GM12878 (cell line): Measurements from ENCODE around the gene IFT122. TPM values are rescaled to one million over a fixed set of nuclear protein-coding genes. Genes with fewer than 3 reads are reported as not detected.
A peak's percentile ranks its signal among the peaks of the same experiment; 100 is the strongest.

Experiments
- ATAC-seq: fragments of 200-7000 bp; cut with Tn5 transposase; 3 replicates; pipeline ENCODE4 v1.9.1; 2020; ENCODE audit warnings: mild to moderate bottlenecking, moderate library complexity
- BruUV-seq: library from RNA; stranded (reverse); fragments of 400-500 nt; replicated peaks from 2 replicates; lab custom pipeline; 2021; lab: Mats Ljungman, UMichigan
- CTCF ChIA-PET: fragments of 300-600 bp; sonication (Branson Sonifier 250); formaldehyde crosslinking; extraction: SDS; loops from one replicate; lab custom pipeline; 2021; ENCODE audit warnings: inconsistent platforms; lab: Yijun Ruan, JAX
- POLR2A ChIA-PET: fragments of 350-600 bp; formaldehyde crosslinking; extraction: SDS; loops from one replicate; lab custom pipeline; 2021; ENCODE audit warnings: inconsistent platforms; lab: Charles Lee
- RAD21 ChIA-PET: fragments of 300-600 bp; sonication (Branson Sonifier 250); formaldehyde crosslinking; loops from one replicate; lab custom pipeline; 2023; ENCODE audit warnings: antibody characterized with exemption; ENCODE audit not compliant: unreplicated experiment; lab: Charles Lee
- SMC1A ChIA-PET: fragments of 300-600 bp; sonication (Branson Sonifier 250); formaldehyde crosslinking; loops from one replicate; lab custom pipeline; 2023; ENCODE audit not compliant: unreplicated experiment, uncharacterized antibody; lab: Charles Lee
- DNase-seq: peaks from one replicate; pipeline ENCODE4 v3.0.0-alpha.2; 2011; ENCODE audit warnings: low read depth, low spot score
- FAIRE-seq: peaks from 3 replicates; lab custom pipeline; 2011; peaks lifted over from hg19 to GRCh38; lab: Jason Lieb, UNC
- H2AFZ ChIP-seq: 2 replicates; pipeline ENCODE4 v1.6.0; 2011; ENCODE audit warnings: low read depth, low read length, control low read depth; ENCODE audit not compliant: control insufficient read depth
- H3K27ac ChIP-seq: 2 replicates; pipeline ENCODE4 v1.5.1; 2011; ENCODE audit warnings: control low read depth; ENCODE audit not compliant: control insufficient read depth, insufficient read depth
- H3K27me3 ChIP-seq, 2 experiments: replicated peaks in 1 of 2; 2 replicates each; pipeline versions ENCODE4 v1.6.0 to v1.6.1; 2011; ENCODE audit warnings: low read length in 1 of 2; ENCODE audit not compliant: control insufficient read depth in 2 of 2, insufficient read depth in 2 of 2
- H3K36me3 ChIP-seq, 2 experiments: 2 replicates each; pipeline ENCODE4 v1.5.1; 2011; ENCODE audit warnings: low read length in 1 of 2; ENCODE audit not compliant: control insufficient read depth in 2 of 2, insufficient read depth in 2 of 2
- H3K4me1 ChIP-seq: 2 replicates; pipeline ENCODE4 v1.6.1; 2011; ENCODE audit warnings: mild to moderate bottlenecking, low read length, moderate library complexity, mixed read lengths; ENCODE audit not compliant: control insufficient read depth, insufficient read depth
- H3K4me2 ChIP-seq: 2 replicates; pipeline ENCODE4 v1.6.0; 2011; ENCODE audit warnings: control low read depth; ENCODE audit not compliant: control insufficient read depth, insufficient read depth
- H3K4me3 ChIP-seq: fragments of 200-600 bp; sonication (generic); 2 replicates; pipeline ENCODE4 v1.5.1; 2016
- H3K79me2 ChIP-seq: 2 replicates; pipeline ENCODE4 v1.6.0; 2011; ENCODE audit warnings: low read length; ENCODE audit not compliant: control insufficient read depth, insufficient read depth
- H3K9ac ChIP-seq: 2 replicates; pipeline ENCODE4 v1.8.0; 2011; ENCODE audit warnings: low read length, control low read depth, mixed read lengths; ENCODE audit not compliant: control insufficient read depth, insufficient read depth
- H3K9me3 ChIP-seq: replicated peaks from 3 replicates; pipeline ENCODE4 v1.5.1; 2011; ENCODE audit warnings: mild to moderate bottlenecking, low read length; ENCODE audit not compliant: control insufficient read depth, insufficient read depth
- H4K20me1 ChIP-seq: 2 replicates; pipeline ENCODE4 v1.6.0; 2011; ENCODE audit not compliant: control insufficient read depth, insufficient read depth
- BCLAF1 ChIP-seq: fragments of 450-650 bp; IDR thresholded peaks from 2 replicates; pipeline ENCODE4 v1.6.1; 2017; ENCODE audit warnings: antibody characterized with exemption, mild to moderate bottlenecking, moderate library complexity
- BMI1 ChIP-seq: fragments of 450-650 bp; IDR thresholded peaks from 2 replicates; pipeline ENCODE4 v1.6.1; 2016; ENCODE audit warnings: mild to moderate bottlenecking, moderate library complexity, borderline replicate concordance
- CREM ChIP-seq: IDR thresholded peaks from 2 replicates; pipeline ENCODE4 v1.6.1; 2014; ENCODE audit warnings: antibody characterized with exemption, low read depth
- CTCF ChIP-seq, 3 experiments: IDR thresholded peaks in 2 of 3; conservative IDR thresholded peaks in 1 of 3; 2 replicates each; pipeline ENCODE4 v1.5.1; 2011; ENCODE audit warnings: low read depth in 3 of 3, low read length in 3 of 3, mild to moderate bottlenecking in 3 of 3, control low read depth in 2 of 3, moderate library complexity in 2 of 3, inconsistent platforms in 1 of 3, mixed read lengths in 1 of 3; ENCODE audit not compliant: control insufficient read depth in 2 of 3, insufficient read depth in 1 of 3; ENCODE audit errors: extremely low read depth in 1 of 3
- NFXL1 ChIP-seq: fragments of 450-650 bp; IDR thresholded peaks from 2 replicates; pipeline ENCODE4 v1.6.1; 2017; ENCODE audit warnings: antibody characterized with exemption, mild to moderate bottlenecking, borderline replicate concordance
- NFYA ChIP-seq: IDR thresholded peaks from 2 replicates; pipeline ENCODE4 v1.6.1; 2011; ENCODE audit warnings: low read depth, mild to moderate bottlenecking, low read length, improper control_type of control experiment, borderline replicate concordance
- RAD21 ChIP-seq: IDR thresholded peaks from 2 replicates; pipeline ENCODE4 v1.6.1; 2011; ENCODE audit warnings: mild to moderate bottlenecking, low read depth, low read length, moderate library complexity; ENCODE audit not compliant: insufficient read depth
- SMC3 ChIP-seq: IDR thresholded peaks from 2 replicates; pipeline ENCODE4 v1.6.1; 2011; ENCODE audit warnings: low read length, improper control_type of control experiment, borderline replicate concordance
- STAT3 ChIP-seq: IDR thresholded peaks from 2 replicates; pipeline ENCODE4 v1.6.1; 2011; ENCODE audit warnings: low read depth, low read length, improper control_type of control experiment
- SUZ12 ChIP-seq: fragments of 200-600 bp; sonication (generic); IDR thresholded peaks from one replicate; pipeline ENCODE4 v1.6.1; 2018; ENCODE audit warnings: antibody characterized with exemption, mild to moderate bottlenecking; ENCODE audit not compliant: unreplicated experiment
- TCF7 ChIP-seq: IDR thresholded peaks from 2 replicates; pipeline ENCODE4 v1.6.1; 2014; ENCODE audit warnings: antibody characterized with exemption, borderline replicate concordance
- USF1 ChIP-seq: IDR thresholded peaks from 2 replicates; pipeline ENCODE4 v1.6.1; 2011; ENCODE audit warnings: borderline replicate concordance, low read depth, mild to moderate bottlenecking, moderate library complexity, mixed read lengths, low read length; ENCODE audit not compliant: insufficient read depth; ENCODE audit errors: extremely low read length
- WGBS: methylation state at CpG from one replicate; pipeline ENCODE4 v1.1.6; 2016; ENCODE audit warnings: low lambda C conversion rate; ENCODE audit not compliant: insufficient replicate concordance, insufficient coverage; ENCODE audit errors: missing lambda C conversion rate; 5-methylcytosine and 5-hydroxymethylcytosine counted together
- in situ Hi-C: fragments of 300-500 bp; cut with MboI; formaldehyde crosslinking; loops from 9 replicates; pipeline ENCODE4 v1.14.3; 2018; ENCODE audit warnings: mixed read lengths
- intact Hi-C: fragments of 100-400 bp; cut with micrococcal nuclease; formaldehyde crosslinking; loops from one replicate; pipeline ENCODE4 v1.14.2; 2022; ENCODE audit not compliant: unreplicated experiment
- polyA plus RNA-seq, 11 experiments: library from polyadenylated mRNA; depleted of rRNA in 4 of 11; unstranded in 6 of 11; stranded (reverse) in 5 of 11; fragments of >200 nt; fragmentation: Nextera tagmentation in 4 of 11; fragmentation: Illumina TruSeq in 1 of 11; extraction: Ambion mirVana in 4 of 11; extraction: Trizol in 1 of 11; gene quantifications; 1 replicate in 1 of 11; 2 replicates in 10 of 11; pipeline versions ENCODE4 v1.2.1 to v1.2.3, GENCODE V29; 2011 to 2016; ENCODE audit warnings: inconsistent platforms in 2 of 11, missing spikeins in 2 of 11, low read depth in 1 of 11
- total RNA-seq, 4 experiments: library from RNA; depleted of rRNA in 3 of 4; stranded (reverse); fragments of >200 nt in 3 of 4; fragmentation: Illumina TruSeq in 1 of 4; extraction: Trizol in 1 of 4; gene quantifications; 2 replicates each; pipeline versions ENCODE4 v1.2.1 to v1.2.3, GENCODE V29; 2013 to 2021

IFT122 gene
- total and polyA plus RNA-seq, 10 of the 15 experiments (the other 5 are each of a cell fraction or from before 2014, with no cell fraction given) = 1.8 to 19.2 (median 8.4) TPM

- no peak for TF ChIP-seq USF1
- no peak for TF ChIP-seq BCLAF1
- no peak for TF ChIP-seq STAT3
- no peak for TF ChIP-seq BMI1
- no peak for TF ChIP-seq NFXL1
- TF ChIP-seq NFYA = no peak
- no peak for TF ChIP-seq TCF7
- no peak for TF ChIP-seq CREM
Observed at GRCh38 chr3:129434140-129434539, 5.9 kb upstream of the IFT122 start (continued).

GRCh38 chr3:129435367-129435766 is 4.7 kb upstream of the IFT122 start:
- Histone ChIP-seq H3K9ac (peak overlapping the region; percentile 24), H3K4me2 (peak overlapping the region; percentile 60), H4K20me1 (no peaks in the 10 kb centered on the region), H3K9me3 (no peaks in the 10 kb centered on the region), H3K36me3 (peaks cover 10 to 11% of the 10 kb centered on the region in 2 experiments), H3K27me3 (no peaks in the 10 kb centered on the region), H3K4me1 (peaks cover 8% of the 10 kb centered on the region; the same call in 1 of the 2 replicates), H3K79me2 (peaks cover 53% of the 10 kb centered on the region), H3K4me3 (peak overlapping the region; percentile 57), H2AFZ (no peak overlapping the region), H3K27ac (peak overlapping the region; percentile 61)
- TF ChIP-seq SMC3 (peak; percentile 33; the same call in 1 of the 2 replicates), RAD21 (peak; percentile 53), CTCF (IDR thresholded peaks at IDR 0.05 in 2 of 3, conservative IDR thresholded peaks at IDR 0.05 in 1 of 3; ENCODE audit: control insufficient read depth in 2 of 3, extremely low read depth in 1 of 3, insufficient read depth in 1 of 3, low read depth in 3 of 3, low read length in 3 of 3) (peak in 1 of 3 experiments; percentile 53; a peak in 2 of 6 replicates), NFYA (no peak), SUZ12 (no peak)
- SMC1A ChIA-PET = interaction anchor here (0.5 to 14.5 kb wide), 13 partner anchors 9 to 214 kb away, joined by 3 to 275 read pairs (median 5); a partner anchor contains a TSS
- FAIRE-seq (no peak), ATAC-seq (no peak), DNase-seq (no peak)
- 0% methylated on average over 1 of the region's 1 CpG for WGBS
- RAD21 ChIA-PET = interaction anchor here (0.8 to 4.4 kb wide), 14 partner anchors 9 to 464 kb away, joined by 3 to 78 read pairs (median 5); partner anchors contain the start of gene COPG1
- intact Hi-C loops = loop anchor here (5.0 kb wide), 1 partner anchor 53 kb away; no protein-coding TSS in a partner anchor
- no TSS peak for BruUV-seq
- CTCF ChIA-PET = interaction anchor here (0.7 to 3.7 kb wide), 18 partner anchors 8 to 465 kb away, joined by 3 to 60 read pairs (median 5); a partner anchor contains a TSS
- in situ Hi-C loops = no loop called here
- POLR2A ChIA-PET = interaction anchor here (0.7 to 3.3 kb wide), 9 partner anchors 9 to 155 kb away, joined by 3 to 24 read pairs (median 6); no protein-coding TSS in a partner anchor
